ENCODE results near the gene TIMM10. TPM values are rescaled to one million over a fixed set of nuclear protein-coding genes. Genes with fewer than 3 reads are reported as not detected.

The TIMM10 gene, protein sequence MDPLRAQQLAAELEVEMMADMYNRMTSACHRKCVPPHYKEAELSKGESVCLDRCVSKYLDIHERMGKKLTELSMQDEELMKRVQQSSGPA
- total RNA-seq = 11.1 and 23.8 TPM in 2 replicates

DNA sequence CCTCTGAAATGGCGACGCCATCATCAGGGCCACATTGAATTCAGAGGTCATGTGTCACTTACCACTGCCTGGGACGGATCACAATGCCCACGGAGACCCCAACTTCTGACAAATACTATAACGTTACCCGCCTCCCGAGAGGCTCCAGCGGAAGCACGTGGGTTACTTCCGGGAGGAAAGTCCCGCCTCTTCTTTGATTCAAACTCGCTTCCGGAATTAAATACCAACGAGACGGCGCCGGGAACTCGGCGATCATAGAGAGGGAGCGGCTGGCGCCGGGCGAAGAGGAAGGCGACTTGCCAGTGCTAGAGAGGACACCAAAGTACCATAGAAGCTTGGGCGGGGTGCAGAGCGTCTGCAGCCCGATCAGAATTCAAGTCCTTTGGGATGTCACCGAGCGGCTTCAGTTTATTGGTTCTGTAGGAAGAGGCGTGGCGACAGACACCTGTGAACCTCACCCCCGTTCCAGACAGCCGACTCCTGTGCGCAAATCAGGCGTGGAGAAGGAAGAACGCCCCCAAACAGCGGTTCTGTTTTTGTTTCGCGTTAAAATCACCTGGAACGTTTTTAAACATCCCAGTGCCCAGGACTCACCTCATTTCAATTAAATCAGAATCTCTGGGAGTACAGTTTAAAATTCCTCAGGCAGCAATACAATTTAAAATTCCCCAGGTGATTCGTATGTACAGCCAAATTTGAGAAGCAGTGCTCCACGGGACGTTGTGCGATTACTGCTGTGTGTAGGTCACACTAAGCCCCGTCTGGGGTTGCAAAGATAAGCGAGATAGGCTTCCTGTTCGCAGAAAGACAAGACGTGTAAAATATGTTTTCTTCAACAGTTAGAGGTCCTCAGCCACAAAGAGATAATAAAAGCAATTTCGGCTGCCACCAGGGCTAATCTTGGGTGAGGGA is at the start of gene TIMM10:
Gene TIMM10 (minus strand): TSS at position 159 of the 912 bp plus-strand sequence. CDS start 565 bp downstream, outside the sequence.

DNA sequence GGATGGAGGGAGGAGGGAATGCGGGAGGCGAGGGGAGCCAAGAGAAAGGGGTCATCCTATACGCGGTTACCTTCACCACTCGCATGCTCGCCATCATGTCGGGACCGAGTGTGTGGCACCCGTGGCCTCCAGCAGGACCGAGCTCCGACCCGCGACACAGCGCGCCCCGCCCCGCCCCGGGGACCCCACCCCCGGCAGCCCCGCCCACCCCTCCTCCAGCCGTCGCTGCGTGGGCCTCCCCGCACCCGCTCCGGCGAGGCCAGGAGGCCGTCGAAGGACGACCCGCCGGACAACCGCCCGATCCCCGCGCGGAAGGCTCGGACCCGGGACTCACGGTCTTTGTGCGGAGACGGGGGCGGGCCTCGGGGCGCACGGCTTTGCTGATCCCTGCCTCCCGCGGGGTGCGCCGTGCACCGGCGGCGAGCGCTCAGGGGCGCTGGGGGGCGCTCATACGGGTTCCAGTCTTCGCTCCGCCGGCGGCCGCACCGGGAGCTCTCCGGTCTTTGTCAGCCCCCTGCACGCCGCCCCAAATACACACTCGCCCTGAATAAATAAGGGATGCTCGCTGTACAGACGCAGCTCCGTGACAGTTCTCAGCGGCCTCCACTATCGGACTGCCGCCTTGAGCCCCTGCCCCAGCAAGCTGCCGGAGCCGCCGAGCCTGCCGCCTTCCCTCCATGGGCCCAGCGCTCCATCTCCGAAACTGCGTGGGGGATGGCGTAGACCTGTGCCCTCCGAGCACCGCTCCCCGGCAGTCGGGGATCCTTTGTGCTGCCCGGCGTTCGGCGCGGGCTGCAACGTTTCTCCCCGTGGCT is 37.2 kb upstream of the TIMM10 start, which contains the start of gene UBE2L6:
Gene UBE2L6 (minus strand): TSS at position 158 of the 815 bp plus-strand sequence. CDS start 61 bp downstream, at position 97.

DNA sequence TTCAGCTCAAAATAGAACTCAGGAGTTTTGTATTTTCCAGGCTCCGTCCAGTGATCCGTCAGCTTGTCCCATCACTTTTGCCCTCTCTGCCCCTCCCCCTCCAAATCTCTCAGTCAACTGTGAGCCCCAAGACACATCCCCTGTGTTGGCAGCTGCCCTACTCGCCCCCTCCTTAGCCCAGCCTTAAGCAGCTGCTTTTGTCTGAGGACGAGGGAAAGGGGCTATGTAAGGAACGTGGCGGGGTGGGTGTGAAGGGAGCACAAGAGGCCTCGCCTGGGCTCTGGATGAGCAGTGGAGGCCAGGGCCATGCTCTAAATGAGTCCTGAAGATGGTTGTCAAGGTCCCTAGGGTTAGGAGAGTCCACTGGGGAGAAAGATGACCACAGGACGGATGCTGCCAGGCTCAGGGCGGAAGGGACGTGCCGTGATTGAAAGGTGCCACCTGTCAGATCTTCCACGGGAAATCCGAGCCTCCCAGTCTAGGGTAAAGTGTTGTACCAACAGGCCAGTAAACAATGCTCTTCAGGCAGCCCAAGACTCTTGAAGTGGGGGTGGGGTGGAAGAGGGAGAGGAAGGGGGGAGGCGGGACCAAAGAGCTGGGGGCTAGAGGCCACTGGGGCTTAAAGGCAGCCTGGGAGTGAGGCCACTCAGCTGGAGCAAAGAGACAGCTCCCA is 6.5 kb upstream of the TIMM10 start, which contains the start of gene SMTNL1:
Gene SMTNL1 (plus strand): TSS at position 649 of the 673 bp plus-strand sequence. CDS start 5,048 bp downstream, outside the sequence.

DNA sequence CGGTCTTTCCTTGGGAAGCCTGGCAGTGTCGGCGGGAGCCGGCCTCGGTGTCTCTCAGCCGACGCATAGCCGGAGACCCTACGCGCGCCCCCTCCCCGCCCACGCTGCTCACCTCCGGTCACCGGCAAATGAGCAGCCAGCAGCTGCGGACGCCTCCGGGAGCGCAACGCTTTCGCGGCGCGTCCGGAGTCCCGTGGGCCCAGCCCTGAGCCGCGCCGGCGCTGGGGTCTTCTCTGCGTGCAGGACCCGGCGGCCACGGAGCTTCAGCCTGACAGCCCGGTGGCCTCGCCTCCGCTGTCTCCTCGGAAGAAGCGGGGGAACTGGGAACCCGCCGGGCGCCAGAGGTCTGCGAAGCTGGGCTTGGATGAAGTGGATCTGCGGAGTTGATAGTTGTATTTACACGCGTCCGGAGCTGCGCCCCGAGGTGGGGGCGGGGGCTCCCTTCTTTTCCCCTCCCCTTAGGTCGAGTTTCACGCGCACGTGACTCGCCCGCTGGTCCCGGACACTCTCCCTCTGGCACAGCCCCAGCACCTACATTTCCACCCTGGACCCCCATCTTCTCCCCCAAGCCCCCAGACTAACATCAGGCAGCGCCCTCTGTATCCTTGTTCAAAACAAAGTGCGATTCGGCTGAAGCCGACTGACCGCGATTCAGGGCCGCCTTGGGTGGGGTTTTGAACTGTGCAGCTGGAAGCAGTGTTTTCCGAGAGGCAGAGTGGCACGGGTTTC is 15.1 kb downstream of the TIMM10 start, which contains the start of gene SLC43A1:
Gene SLC43A1 (minus strand): TSS at position 371 of the 729 bp plus-strand sequence. CDS start 1,591 bp downstream, outside the sequence.

Other genes starting within 250 kb of the TIMM10 start
- gene TNKS1BP1, start 205.8 kb downstream of the TIMM10 start, total RNA-seq = 125 and 127 TPM in 2 replicates
- 65.8 and 67.8 TPM in 2 replicates for gene SSRP1, start 194.9 kb downstream of the TIMM10 start, total RNA-seq
- gene P2RX3, start 192.4 kb downstream of the TIMM10 start, total RNA-seq = 0.43 TPM in 1 of 2 replicates, not detected in the other
- not detected in 2 replicates for gene PRG3, start 149.6 kb downstream of the TIMM10 start, total RNA-seq
- not detected in 2 replicates for gene PRG2, start 140.1 kb downstream of the TIMM10 start, total RNA-seq
- gene SLC43A3, start 103.6 kb downstream of the TIMM10 start, total RNA-seq = 27.8 and 32.3 TPM in 2 replicates
- 2.1 and 10.6 TPM in 2 replicates for gene RTN4RL2, start 70.2 kb downstream of the TIMM10 start, total RNA-seq
- 16.6 and 29.5 TPM in 2 replicates for gene SLC43A1, start 15.1 kb downstream of the TIMM10 start, total RNA-seq
- gene SMTNL1, start 6.8 kb upstream of the TIMM10 start, total RNA-seq = not detected in 2 replicates
- 67.3 and 149 TPM in 2 replicates for gene UBE2L6, start 36.9 kb upstream of the TIMM10 start, total RNA-seq
- 440 and 806 TPM in 2 replicates for gene SERPING1, start 66.9 kb upstream of the TIMM10 start, total RNA-seq
- gene YPEL4, start 119.2 kb upstream of the TIMM10 start, total RNA-seq = 1.0 and 1.1 TPM in 2 replicates
- 4.1 and 11.6 TPM in 2 replicates for gene CLP1, start 127.0 kb upstream of the TIMM10 start, total RNA-seq
- gene ZDHHC5, start 137.4 kb upstream of the TIMM10 start, total RNA-seq = 33.6 and 41.5 TPM in 2 replicates
- 18.6 and 26.7 TPM in 2 replicates for gene MED19, start 181.5 kb upstream of the TIMM10 start, total RNA-seq
- 52.9 and 56.2 TPM in 2 replicates for gene TMX2, start 181.8 kb upstream of the TIMM10 start, total RNA-seq
- 194 and 199 TPM in 2 replicates for gene SELENOH, start 210.7 kb upstream of the TIMM10 start, total RNA-seq
- gene BTBD18, start 221.1 kb upstream of the TIMM10 start, total RNA-seq = not detected in 2 replicates
- gene CTNND1, start 231.0 kb upstream of the TIMM10 start, total RNA-seq = 44.4 and 72.5 TPM in 2 replicates

Data from pericardium fibroblast (primary cell).